Neural crest cell (in vitro differentiated cells): ENCODE data around the gene SPHK1. TPM values are rescaled to one million over a fixed set of nuclear protein-coding genes. Genes with fewer than 3 reads are reported as not detected.

ENCODE experiments used
- DNase-seq: peaks from one replicate; pipeline ENCODE4 v3.0.0; 2021; ENCODE audit warnings: low read depth, mixed read lengths, low spot score
- H3K27ac Mint-ChIP-seq: one replicate; pipeline ENCODE4 v1.8.0; 2021; ENCODE audit warnings: mild to moderate bottlenecking, mixed read lengths; ENCODE audit not compliant: unreplicated experiment
- H3K27me3 Mint-ChIP-seq: 2 replicates; pipeline ENCODE4 v1.8.0; 2021; ENCODE audit warnings: low read depth, mild to moderate bottlenecking, mixed read lengths
- H3K36me3 Mint-ChIP-seq: 2 replicates; pipeline ENCODE4 v1.8.0; 2021; ENCODE audit warnings: low read depth, mild to moderate bottlenecking, mixed read lengths
- H3K4me1 Mint-ChIP-seq: 2 replicates; pipeline ENCODE4 v1.8.0; 2021; ENCODE audit warnings: mixed read lengths
- H3K4me3 Mint-ChIP-seq: one replicate; pipeline ENCODE4 v1.8.0; 2021; ENCODE audit warnings: mild to moderate bottlenecking, mixed read lengths
- H3K9me3 Mint-ChIP-seq: 2 replicates; pipeline ENCODE4 v1.8.0; 2021; ENCODE audit warnings: mixed read lengths
- CTCF ChIP-seq: fragments of 200-600 bp; sonication (generic); conservative IDR thresholded peaks from 2 replicates; pipeline ENCODE4 v1.5.0; 2021; ENCODE audit warnings: antibody characterized with exemption, mild to moderate bottlenecking
- total RNA-seq: library from RNA; stranded (reverse); gene quantifications from 2 replicates; pipeline ENCODE4 v1.2.1, GENCODE V29; 2021

Gene SPHK1
- total RNA-seq, 1 donor from 2014 or later, result 21.1 TPM

GRCh38 chr17:76404976-76405563 lies 20.7 kb downstream of the SPHK1 start:
- Mint-ChIP-seq H3K4me3 (no peak overlapping the region), H3K36me3 (peaks cover 16% of the 10 kb centered on the region), H3K27me3 (no peaks in the 10 kb centered on the region), H3K9me3 (no peaks in the 10 kb centered on the region), H3K4me1 (peaks cover 3% of the 10 kb centered on the region), H3K27ac (no peak overlapping the region)
- no peak for DNase-seq
- no peak for TF ChIP-seq CTCF

- Mint-ChIP-seq H3K9me3 (no peaks in the 10 kb centered on the region), H3K27me3 (no peaks in the 10 kb centered on the region), H3K4me1 (peaks cover 3% of the 10 kb centered on the region), H3K36me3 (peaks cover 14% of the 10 kb centered on the region), H3K4me3 (no peak overlapping the region), H3K27ac (no peak overlapping the region)
- no peak for DNase-seq
- TF ChIP-seq CTCF, result no peak
Measured at GRCh38 chr17:76405607-76405966, 21.2 kb downstream of the SPHK1 start.

- no peak for DNase-seq
- Mint-ChIP-seq H3K4me1 (peaks cover 3% of the 10 kb centered on the region), H3K4me3 (no peak overlapping the region), H3K36me3 (peaks cover 12% of the 10 kb centered on the region), H3K27ac (no peak overlapping the region), H3K9me3 (no peaks in the 10 kb centered on the region), H3K27me3 (no peaks in the 10 kb centered on the region)
- TF ChIP-seq CTCF, result no peak
Measured at GRCh38 chr17:76405967-76406647, 21.7 kb downstream of the SPHK1 start.

GRCh38 chr17:76407509-76407908 lies 23.1 kb downstream of the SPHK1 start:
- no peaks in the 10 kb centered on the region for H3K27me3 Mint-ChIP-seq
- no peak for TF ChIP-seq CTCF
- H3K4me3 Mint-ChIP-seq, result no peak overlapping the region
- H3K9me3 Mint-ChIP-seq, result no peaks in the 10 kb centered on the region
- no peak for DNase-seq
- H3K27ac Mint-ChIP-seq, result no peak overlapping the region
- H3K36me3 Mint-ChIP-seq, result peaks cover 2% of the 10 kb centered on the region
- H3K4me1 Mint-ChIP-seq, result peaks cover 3% of the 10 kb centered on the region

- peaks cover 7% of the 10 kb centered on the region for H3K4me1 Mint-ChIP-seq
- no peak overlapping the region for H3K4me3 Mint-ChIP-seq
- H3K27me3 Mint-ChIP-seq, result no peaks in the 10 kb centered on the region
- H3K27ac Mint-ChIP-seq, result no peak overlapping the region
- peak; percentile 85 for TF ChIP-seq CTCF
- peaks cover 2% of the 10 kb centered on the region for H3K36me3 Mint-ChIP-seq
- DNase-seq, result peak; percentile 53
- H3K9me3 Mint-ChIP-seq, result no peaks in the 10 kb centered on the region
Measured at GRCh38 chr17:76408037-76408849, 23.8 kb downstream of the SPHK1 start.
